ENCODE measurements around the gene MYH10. TPM values are rescaled to one million over a fixed set of nuclear protein-coding genes. Genes with fewer than 3 reads are reported as not detected.

Gene MYH10
- total RNA-seq, 1 donor from 2014 or later, result 270 TPM

DNA sequence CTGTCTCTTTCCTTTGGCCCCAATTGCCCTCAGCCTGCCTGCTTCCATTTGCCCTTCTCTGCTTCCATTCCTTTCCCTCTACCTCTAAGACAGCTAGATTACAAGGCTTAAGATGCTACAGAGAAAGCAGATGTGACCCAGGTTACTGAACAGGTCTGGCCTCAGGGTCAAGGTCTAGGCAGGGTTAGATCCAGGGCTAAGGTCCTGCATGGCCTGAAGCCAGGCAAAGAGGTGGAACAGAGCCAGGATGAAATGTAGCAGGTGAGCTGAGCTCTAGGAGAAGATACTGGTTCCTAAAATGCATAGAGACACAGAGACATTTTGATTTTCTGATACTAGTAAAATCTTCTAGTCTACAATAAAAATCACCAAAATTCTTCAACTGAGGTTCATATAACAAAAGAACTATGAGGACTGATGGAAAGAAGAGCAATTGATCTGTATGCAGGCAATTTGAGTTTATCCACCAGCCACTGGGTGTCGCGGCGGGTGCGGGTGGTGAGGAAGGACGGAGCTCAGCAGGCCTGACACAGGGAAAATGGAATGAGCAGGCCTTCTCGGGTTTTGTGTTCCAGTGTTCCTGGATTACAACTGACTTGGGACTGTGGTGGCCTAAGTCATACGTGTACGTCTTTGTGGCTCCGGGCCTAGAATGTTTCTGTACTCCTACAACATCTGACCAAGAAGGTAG, 95.9 kb downstream of the MYH10 start:
- H3K27me3 Mint-ChIP-seq (ENCODE audit: low read depth), result no peaks in the 10 kb centered on the region
- TF ChIP-seq, protein P1, sequence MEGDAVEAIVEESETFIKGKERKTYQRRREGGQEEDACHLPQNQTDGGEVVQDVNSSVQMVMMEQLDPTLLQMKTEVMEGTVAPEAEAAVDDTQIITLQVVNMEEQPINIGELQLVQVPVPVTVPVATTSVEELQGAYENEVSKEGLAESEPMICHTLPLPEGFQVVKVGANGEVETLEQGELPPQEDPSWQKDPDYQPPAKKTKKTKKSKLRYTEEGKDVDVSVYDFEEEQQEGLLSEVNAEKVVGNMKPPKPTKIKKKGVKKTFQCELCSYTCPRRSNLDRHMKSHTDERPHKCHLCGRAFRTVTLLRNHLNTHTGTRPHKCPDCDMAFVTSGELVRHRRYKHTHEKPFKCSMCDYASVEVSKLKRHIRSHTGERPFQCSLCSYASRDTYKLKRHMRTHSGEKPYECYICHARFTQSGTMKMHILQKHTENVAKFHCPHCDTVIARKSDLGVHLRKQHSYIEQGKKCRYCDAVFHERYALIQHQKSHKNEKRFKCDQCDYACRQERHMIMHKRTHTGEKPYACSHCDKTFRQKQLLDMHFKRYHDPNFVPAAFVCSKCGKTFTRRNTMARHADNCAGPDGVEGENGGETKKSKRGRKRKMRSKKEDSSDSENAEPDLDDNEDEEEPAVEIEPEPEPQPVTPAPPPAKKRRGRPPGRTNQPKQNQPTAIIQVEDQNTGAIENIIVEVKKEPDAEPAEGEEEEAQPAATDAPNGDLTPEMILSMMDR (conservative IDR thresholded peaks at IDR 0.05), result no peak
- no peak overlapping the region for H3K4me3 Mint-ChIP-seq
- H3K36me3 Mint-ChIP-seq (ENCODE audit: low read depth), result peaks cover 10% of the 10 kb centered on the region
- no peak for DNase-seq (ENCODE audit: low read depth, low spot score)
- no peaks in the 10 kb centered on the region for H3K9me3 Mint-ChIP-seq
- no peaks in the 10 kb centered on the region for H3K4me1 Mint-ChIP-seq
- H3K27ac Mint-ChIP-seq (ENCODE audit: unreplicated experiment), result no peak overlapping the region

DNA sequence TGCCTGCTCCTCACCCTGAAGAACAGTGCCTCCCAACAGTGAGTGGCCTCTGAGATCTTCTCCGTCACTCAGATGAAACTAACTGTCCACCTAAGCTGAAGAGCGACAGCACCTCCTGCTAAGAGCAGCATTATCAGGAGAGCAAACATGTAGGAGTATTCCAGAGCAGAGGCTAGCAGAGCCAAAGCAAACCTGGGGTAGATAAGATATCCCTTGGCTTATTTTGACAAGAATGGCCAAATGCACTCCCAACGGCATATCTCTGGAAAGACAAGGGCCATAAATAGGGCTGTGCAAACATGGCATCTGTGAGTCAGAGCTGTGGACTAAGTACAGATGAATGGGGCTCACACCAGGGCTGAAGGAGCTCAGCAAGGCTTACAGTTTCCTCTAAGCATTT, 98.5 kb downstream of the MYH10 start:
- no peaks in the 10 kb centered on the region for H3K27me3 Mint-ChIP-seq (ENCODE audit: low read depth)
- H3K27ac Mint-ChIP-seq (ENCODE audit: unreplicated experiment), result no peak overlapping the region
- TF ChIP-seq, protein P1 (conservative IDR thresholded peaks at IDR 0.05), result no peak
- H3K9me3 Mint-ChIP-seq, result no peaks in the 10 kb centered on the region
- H3K4me3 Mint-ChIP-seq, result no peak overlapping the region
- no peak for DNase-seq (ENCODE audit: low read depth, low spot score)
- H3K4me1 Mint-ChIP-seq, result no peaks in the 10 kb centered on the region
- H3K36me3 Mint-ChIP-seq (ENCODE audit: low read depth), result peaks cover 10% of the 10 kb centered on the region

DNA sequence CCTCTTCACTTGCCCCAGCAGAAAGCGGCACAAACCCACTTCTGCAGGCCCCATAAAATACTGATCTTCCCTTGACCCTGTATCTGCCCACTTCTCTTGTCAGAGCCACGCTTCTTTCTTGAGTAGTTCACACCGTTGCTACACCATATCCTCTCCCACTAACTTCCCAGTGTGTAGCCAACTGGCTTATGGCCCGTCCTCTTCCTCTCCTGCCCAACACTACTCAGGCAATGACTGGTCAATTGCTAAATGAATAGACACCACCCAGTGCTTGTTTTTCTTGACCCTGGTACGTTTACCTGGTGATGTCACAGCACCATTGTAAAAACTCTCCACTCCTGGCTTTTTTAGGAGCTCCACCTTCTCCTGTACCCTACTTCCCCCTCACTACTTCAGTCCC, 107.9 kb downstream of the MYH10 start:
- Mint-ChIP-seq H3K9me3 (no peaks in the 10 kb centered on the region), H3K36me3 (ENCODE audit: low read depth) (peaks cover 17% of the 10 kb centered on the region), H3K4me1 (no peaks in the 10 kb centered on the region), H3K27ac (ENCODE audit: unreplicated experiment) (no peak overlapping the region), H3K27me3 (ENCODE audit: low read depth) (no peaks in the 10 kb centered on the region), H3K4me3 (no peak overlapping the region)
- no peak for DNase-seq (ENCODE audit: low read depth, low spot score)
- TF ChIP-seq, protein P1 (conservative IDR thresholded peaks at IDR 0.05), result no peak

DNA sequence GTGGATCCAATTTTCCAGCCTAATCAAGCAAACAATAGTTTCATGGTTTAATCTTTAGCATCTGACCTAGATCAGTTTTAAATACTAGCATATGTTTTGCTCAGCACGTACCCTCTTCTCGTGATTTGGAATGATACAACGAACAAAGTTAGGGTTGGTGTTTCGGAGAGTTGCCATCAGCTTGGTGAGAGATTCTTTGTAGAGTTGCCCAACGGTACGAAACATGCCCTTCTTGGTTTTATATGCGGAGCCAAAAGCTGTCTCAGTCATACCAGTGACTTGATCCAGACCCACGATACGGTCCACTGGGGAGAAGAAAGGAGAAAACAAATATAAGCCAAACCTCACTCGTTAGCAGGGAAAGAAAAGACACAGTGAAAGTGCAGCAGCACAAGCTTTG, 109.5 kb downstream of the MYH10 start:
- H3K4me1 Mint-ChIP-seq, result no peaks in the 10 kb centered on the region
- H3K27ac Mint-ChIP-seq (ENCODE audit: unreplicated experiment), result peak overlapping the region; percentile 27
- DNase-seq (ENCODE audit: low read depth, low spot score), result no peak
- TF ChIP-seq, protein P1 (conservative IDR thresholded peaks at IDR 0.05), result no peak
- peaks cover 24% of the 10 kb centered on the region for H3K36me3 Mint-ChIP-seq (ENCODE audit: low read depth)
- no peaks in the 10 kb centered on the region for H3K27me3 Mint-ChIP-seq (ENCODE audit: low read depth)
- no peak overlapping the region for H3K4me3 Mint-ChIP-seq
- H3K9me3 Mint-ChIP-seq, result no peaks in the 10 kb centered on the region

DNA sequence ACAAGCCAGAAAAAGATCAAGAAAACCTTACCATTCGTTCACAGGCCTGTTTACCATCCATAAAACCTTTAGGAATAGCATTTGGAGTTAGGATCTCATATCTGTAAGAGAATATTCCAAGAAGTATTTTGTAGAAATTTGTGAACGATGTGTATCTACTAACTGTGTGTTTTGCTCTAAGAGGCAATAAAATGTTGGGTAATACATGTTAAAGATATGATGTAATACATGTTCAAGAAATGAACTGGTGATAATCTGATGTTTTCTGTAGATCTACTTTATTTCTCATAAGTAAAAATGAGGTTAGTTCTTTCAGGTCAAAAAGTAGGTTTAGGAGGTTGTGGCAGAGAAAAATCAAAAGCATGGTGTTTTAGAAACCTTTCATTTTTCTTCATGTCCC, 111.7 kb downstream of the MYH10 start:
- no peaks in the 10 kb centered on the region for H3K9me3 Mint-ChIP-seq
- H3K4me1 Mint-ChIP-seq, result no peaks in the 10 kb centered on the region
- no peak overlapping the region for H3K4me3 Mint-ChIP-seq
- no peak overlapping the region for H3K27ac Mint-ChIP-seq (ENCODE audit: unreplicated experiment)
- no peak for DNase-seq (ENCODE audit: low read depth, low spot score)
- H3K27me3 Mint-ChIP-seq (ENCODE audit: low read depth), result no peaks in the 10 kb centered on the region
- TF ChIP-seq, protein P1 (conservative IDR thresholded peaks at IDR 0.05), result no peak
- H3K36me3 Mint-ChIP-seq (ENCODE audit: low read depth), result peaks cover 30% of the 10 kb centered on the region
